UCSD-AML1 (cell line): ENCODE data around the gene DOC2B.
"Not testable (repeated sequence)": the region's sequence is repeated elsewhere in the genome, so short reads cannot be mapped to it uniquely, and the experiment has no call there.

Experiments used
- DNase-seq: peaks from one replicate; lab custom pipeline; 2025; ENCODE audit not compliant: unreplicated experiment; lab: John Stamatoyannopoulos, UW

Gene DOC2B

GRCh38 chr17:193426-193810, 12.0 kb upstream of the DOC2B start:
- DNase-seq: no peak

- DNase-seq: no peak
These were observed 11.4 kb upstream of the DOC2B start for GRCh38 chr17:192666-193425.

- DNase-seq: no peak
These were observed 8.0 kb upstream of the DOC2B start for GRCh38 chr17:189444-189843.

- no peak for DNase-seq
These were observed 5.7 kb upstream of the DOC2B start for GRCh38 chr17:187130-187529.

GRCh38 chr17:185445-186138, 4.1 kb upstream of the DOC2B start:
- no peak for DNase-seq

GRCh38 chr17:183021-183420, 1.6 kb upstream of the DOC2B start:
- no peak for DNase-seq

- no peak for DNase-seq
These were observed 751 bp upstream of the DOC2B start for GRCh38 chr17:182050-182751.

GRCh38 chr17:180381-181244, 837 bp downstream of the DOC2B start:
- DNase-seq: no peak

GRCh38 chr17:179781-180380, 1.6 kb downstream of the DOC2B start:
- no peak for DNase-seq

GRCh38 chr17:179066-179432, 2.4 kb downstream of the DOC2B start:
- DNase-seq: no peak

- no peak for DNase-seq
These were observed 3.0 kb downstream of the DOC2B start for GRCh38 chr17:178292-179065.

GRCh38 chr17:177762-178161, 3.7 kb downstream of the DOC2B start:
- no peak for DNase-seq

GRCh38 chr17:177155-177554, 4.3 kb downstream of the DOC2B start:
- no peak for DNase-seq

GRCh38 chr17:173166-173911, 8.1 kb downstream of the DOC2B start:
- DNase-seq: no peak

- DNase-seq: no peak
These were observed 9.0 kb downstream of the DOC2B start for GRCh38 chr17:172401-172800.

- DNase-seq: no peak
These were observed 9.6 kb downstream of the DOC2B start for GRCh38 chr17:171871-172270.

- DNase-seq: no peak
These were observed 11.2 kb downstream of the DOC2B start for GRCh38 chr17:170130-170670.

GRCh38 chr17:168614-169013, 12.8 kb downstream of the DOC2B start:
- not testable (repeated sequence) for DNase-seq

GRCh38 chr17:165939-166338, 15.5 kb downstream of the DOC2B start:
- no peak for DNase-seq
